HG02943 (cell line): ENCODE data around the gene ASAP2.

Experiments
- ATAC-seq: cut with Tn5 transposase; IDR thresholded peaks from one replicate; pipeline ENCODE4 v1.9.1; 2021; ENCODE audit warnings: mild to moderate bottlenecking, low read depth, moderate library complexity; ENCODE audit not compliant: unreplicated experiment

Gene ASAP2

DNA sequence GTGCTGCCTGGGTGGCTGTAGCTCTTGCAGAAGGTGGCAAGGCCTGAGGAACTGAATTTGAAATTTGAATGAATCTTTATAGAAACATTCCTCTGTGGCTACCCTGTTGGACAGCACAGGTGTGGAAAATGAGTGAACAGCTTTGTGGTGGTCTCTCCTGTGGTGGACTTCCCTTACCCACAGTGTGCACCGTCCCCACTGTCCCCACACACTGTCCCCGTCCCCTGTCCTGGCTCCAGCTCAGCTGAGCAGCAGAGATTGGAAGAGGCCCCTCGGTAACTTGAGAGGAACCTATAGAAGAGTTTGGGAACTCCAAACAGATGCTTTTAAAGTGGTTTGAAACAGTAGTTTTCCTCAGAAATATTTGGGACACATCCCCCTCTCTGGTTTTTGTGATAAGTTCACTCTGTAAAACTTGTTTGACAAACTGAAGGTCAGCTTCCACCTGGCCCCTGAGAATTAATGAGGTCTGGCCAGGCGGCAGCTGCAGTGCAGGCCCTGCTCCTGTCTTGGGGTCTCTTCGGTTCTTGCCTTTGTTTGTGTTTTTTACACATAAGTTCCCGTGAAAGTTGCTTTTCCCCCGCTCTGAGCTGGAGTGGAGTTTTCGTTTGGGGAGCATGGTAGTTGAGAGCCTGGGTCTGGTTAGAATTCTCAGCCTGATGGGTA lies 63.2 kb downstream of the ASAP2 start:
- ATAC-seq = no peak

DNA sequence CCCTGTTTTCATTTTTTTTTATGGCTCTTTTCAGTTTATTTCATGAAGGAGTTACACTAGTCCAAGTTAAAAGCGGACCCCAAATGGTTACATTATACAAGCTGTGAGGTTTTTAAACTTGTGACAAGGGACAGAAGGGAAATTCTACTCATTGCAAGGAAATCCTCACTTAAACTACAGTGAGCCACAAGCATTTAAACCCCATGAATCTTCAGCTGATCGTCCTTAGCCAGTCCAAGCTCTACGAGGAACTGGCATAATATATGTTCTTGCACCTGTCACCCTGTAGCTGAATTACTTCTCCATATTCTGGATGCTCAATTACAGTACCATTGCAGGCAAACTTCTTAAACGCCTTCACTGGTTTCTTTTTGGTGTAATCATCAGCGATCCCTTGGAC lies 64.5 kb downstream of the ASAP2 start:
- ATAC-seq = no peak

DNA sequence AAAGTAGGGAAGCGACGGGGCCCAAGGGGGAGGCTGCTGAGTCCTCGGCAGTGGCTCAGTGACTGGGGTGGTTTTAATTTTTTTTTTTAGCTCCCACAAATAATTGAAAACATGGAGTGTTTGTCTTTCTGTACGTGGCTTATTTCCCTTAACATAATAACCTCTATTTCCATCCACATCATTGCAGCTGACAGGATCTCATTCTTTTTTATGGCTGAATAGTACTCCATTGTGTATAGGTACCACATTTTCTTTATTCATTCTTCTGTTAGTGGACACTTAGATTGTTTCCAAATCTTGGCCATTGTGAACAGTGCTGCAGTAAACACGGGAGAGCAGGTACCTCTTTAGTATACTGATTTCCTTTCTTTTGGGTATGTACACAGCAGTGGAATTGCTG lies 65.1 kb downstream of the ASAP2 start:
- no peak for ATAC-seq

DNA sequence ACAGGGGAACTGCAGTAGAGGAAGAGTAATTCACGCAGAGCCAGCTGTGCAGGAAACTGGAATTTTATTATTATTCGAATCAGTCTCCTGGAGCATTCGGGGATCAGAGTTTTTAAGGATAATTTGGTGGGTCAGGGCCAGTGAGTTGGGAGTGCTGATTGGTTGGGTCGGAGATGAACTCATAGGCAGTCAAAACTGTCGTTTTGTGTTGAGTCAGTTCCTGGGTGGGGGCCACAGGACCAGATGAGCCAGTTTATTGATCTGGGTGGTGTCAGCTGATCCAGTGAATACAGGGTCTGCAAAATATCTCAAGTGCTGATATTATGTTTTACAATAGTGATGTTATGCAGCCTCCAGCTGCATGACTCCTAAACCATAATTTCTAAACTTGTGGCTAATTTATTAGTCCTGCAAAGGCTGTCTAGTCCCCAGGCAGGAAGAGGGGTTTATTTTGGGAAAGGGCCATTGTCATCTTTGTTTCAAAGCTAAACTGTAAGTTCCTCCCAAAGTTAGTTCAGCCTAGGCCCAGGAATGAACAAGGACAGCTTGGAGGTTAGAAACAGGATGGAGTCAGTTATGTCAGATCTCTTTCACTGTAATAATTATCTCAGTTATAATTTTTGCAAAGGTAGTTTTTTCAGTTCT lies 67.0 kb downstream of the ASAP2 start:
- no peak for ATAC-seq

DNA sequence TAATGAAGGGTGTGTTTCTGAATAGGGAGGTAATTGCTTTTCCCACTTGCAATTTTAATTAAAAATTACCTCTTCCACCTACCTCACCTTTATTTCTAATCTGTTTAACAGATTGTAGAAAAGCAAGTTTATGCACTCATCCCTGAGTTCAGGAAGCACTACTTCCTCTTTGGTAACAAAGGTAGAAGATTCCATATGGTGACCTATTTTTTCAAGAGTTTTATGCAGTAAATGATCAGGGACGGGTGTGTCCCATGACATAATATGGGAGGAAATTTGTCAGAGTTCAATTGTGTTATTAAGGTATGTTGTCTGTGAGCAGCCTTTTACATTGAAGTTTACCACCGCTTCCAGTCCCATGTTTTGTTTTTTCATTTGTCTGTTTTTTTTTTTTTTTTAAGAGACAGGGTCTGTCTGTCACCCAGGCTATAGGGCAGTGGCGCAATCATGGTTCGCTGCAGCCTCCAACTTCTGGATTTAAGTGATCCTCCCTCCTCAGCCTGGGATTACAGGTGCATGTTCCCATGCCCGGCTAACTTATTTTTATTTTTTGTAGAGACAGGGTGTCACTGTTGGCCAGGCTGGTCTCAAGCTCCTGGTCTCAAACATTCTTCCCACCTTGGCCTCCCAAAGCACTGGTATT lies 68.2 kb downstream of the ASAP2 start:
- ATAC-seq = no peak

- ATAC-seq = no peak
Measured at GRCh38 chr2:9275399-9275798, 68.8 kb downstream of the ASAP2 start.

DNA sequence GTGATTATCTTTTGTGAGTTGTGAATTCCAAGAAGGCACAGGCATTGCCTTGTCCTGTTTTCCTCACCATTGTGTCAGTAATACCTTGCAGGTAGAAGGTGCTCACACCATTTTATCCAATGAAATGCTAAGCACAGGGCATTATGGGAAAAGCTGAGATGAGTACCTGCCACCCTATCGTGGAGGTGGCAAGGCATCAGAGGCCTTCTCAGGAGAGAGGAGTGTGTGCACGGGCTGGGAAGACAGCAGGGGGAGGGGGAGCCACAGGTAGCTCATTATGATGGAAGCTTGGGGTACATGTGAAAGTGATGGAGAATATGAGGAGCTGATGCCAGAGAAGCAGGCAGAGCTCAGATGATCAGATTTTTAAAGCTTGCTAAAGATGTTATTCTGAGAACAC lies 69.5 kb downstream of the ASAP2 start:
- no peak for ATAC-seq

- ATAC-seq = no peak
Measured at GRCh38 chr2:9276901-9277451, 70.4 kb downstream of the ASAP2 start.

DNA sequence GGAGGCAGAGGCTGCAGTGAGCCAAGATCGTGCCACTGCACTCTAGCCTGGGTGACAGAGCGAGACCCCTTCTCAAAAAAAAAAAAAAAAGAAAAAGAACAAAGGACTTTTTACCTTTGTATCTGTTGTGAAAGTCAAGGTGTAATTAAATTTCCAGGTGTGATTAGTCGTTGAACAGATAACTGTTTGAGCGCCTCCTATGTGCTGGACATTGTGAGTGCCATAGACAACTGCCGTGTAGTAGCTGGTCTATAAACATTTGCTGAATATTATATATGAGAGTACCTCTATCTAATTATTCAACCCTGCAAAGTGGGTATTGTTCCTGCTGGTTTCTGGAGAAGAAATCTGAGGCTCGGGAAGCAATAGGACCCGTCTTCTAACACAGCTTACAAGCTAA lies 71.8 kb downstream of the ASAP2 start:
- no peak for ATAC-seq

GRCh38 chr2:9279426-9279825 lies 72.8 kb downstream of the ASAP2 start:
- ATAC-seq = no peak

GRCh38 chr2:9280224-9280623 lies 73.6 kb downstream of the ASAP2 start:
- ATAC-seq = no peak

- no peak for ATAC-seq
Measured at GRCh38 chr2:9281145-9281544, 74.5 kb downstream of the ASAP2 start.

DNA sequence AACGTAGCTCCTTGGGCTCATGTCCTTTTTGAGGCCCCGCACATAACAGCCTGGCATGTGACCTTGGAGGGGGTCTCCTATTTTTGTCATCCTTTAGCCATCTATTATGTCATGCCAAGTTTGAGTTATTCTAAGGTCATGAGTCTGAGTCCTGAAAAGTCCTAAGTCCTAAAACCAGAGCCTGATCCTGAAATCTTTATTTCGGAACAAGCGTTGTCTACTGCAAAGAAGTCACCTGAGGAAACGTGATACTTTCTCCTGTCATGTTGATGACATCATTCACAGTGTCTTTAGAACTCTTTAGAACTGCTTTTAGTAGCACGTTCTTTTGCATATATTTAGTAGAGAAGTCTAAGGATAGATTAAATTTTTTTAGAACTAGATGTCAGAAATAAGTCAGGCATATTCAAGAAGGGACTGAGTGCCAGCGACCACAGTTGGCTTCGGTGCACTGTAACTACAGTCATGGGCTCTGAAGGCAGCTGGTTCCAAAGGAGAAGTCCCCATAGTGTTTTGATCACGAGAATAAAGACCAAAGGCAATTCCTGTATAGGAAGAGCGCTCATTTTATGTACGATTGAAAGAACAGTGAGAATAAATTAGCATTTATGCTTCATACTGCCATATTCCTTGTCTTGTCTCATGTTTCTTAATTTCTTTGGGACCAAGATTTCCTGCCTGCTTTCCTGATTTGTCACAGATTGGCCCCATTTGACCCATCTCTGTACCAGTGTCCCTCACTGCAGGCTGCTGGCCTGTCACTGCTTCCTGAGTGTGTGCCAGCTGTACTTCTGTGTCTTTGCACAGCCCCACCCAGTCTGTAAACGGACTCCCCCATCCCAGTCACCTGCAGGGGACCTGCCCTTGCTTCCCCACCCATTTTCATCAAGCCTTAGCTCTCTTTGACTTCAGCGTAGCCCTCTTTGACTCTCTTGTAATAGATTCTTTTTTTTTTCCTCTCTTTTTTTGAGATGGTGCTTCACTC lies 75.8 kb downstream of the ASAP2 start:
- ATAC-seq = no peak

DNA sequence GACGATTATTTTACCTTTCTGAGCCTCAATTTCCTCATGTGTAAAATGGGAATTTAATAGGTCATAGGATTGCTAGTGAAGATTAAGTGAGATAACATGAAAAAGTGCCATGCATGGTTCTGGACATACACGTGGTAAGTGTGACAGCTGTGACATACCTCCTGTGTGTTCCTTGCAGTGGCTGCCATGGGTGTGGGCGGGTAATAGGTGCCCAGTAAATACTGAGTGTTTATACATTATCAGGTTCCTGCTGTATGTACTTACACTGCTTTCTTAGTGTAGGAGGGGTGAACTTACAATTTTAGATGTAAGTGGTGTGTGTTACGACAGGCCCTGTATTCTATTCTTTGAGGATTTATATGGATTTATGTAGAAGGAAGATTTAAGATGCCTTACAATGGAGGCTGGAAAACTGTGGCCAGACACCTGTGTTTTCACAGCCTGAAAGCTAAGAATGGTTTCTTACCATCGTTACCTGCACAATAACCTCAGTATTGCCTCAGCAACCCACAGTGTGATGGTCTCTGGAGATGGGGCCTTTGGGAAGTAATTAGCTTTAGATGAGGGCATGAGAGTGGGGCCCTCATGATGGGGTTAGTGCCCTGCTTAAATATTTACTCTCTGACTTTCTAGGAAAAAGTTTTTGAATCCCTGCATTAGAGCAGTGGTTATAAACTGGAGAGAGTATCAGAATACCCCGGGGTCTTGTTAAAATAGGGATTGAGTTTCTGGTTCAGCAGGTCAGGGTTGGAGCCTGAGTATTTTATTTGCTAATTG lies 78.1 kb downstream of the ASAP2 start:
- no peak for ATAC-seq

GRCh38 chr2:9285385-9285920 lies 78.8 kb downstream of the ASAP2 start:
- no peak for ATAC-seq

GRCh38 chr2:9285921-9286320 lies 79.3 kb downstream of the ASAP2 start:
- no peak for ATAC-seq

DNA sequence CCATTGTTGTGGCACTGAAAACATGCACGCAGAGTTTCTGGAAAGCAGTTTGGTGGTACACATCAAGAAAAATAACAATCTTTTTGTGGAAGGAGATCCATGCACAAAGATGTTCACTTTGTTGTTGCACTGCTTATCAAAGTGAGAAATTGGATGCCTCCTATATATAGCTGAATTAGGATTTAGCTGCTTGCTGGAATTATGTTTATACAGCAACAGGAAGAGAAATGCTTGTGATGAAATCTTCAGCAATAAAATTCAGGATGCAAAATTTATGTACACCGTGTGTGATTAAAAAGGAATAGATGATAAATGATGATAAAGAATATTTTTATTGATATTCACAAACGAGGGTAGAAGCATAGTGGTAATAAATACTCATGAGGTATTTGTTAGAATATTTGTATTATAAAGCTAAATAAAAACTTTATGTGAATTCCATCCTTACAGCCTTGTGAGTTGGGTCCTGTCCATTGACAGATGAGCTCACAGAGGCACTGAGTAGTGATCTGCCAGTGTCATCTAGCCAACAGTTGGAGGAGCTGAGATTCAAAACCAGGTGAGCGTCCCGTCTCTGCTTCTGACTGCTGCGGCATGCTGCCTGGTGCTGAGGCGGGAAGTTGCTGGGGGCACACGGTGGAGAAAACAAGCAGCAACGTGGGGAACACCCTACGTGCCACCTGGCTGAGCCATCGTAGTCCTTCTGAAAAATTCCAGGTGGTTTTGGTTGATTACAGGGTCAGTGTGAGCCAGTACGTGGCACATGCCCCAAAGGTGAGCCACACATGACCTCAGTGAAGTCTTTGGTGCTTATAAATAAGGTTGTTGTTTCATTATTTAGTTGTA lies 80.2 kb downstream of the ASAP2 start:
- no peak for ATAC-seq

DNA sequence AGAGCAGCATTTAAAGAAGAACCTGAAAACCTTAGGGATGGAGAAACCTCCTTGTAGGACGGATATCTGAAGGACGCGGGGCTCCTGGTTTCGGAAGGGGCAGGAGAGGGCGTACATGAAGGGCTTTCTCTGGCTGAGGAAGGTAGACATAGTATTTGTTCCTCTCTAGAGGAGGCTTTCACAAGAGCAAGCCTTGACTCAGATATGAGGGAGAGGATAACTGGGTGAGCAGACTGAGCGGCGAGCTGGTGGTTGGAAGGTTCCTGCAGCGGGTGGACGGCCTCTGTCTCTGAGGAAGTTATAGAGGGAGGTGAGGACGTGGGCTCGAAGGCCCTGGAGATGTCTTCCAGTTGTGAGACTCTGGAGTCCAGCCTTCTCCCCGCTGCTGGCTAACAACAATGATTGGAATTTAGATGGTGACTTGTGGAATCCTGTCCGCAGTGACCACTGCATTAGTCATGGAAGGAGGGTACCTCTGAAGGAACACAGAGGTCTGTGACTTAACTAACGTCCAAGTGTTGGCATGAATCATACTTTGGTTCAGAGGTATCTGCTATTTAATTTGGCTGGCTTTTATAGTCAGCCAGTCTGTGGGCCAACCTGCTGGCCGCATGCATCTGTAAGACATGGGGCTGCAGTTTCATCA lies 80.9 kb downstream of the ASAP2 start:
- no peak for ATAC-seq
